Glutamatergic neuron (in vitro differentiated cells): ENCODE measurements around the gene XKR7. TPM values are rescaled to one million over a fixed set of nuclear protein-coding genes. Genes with fewer than 3 reads are reported as not detected.

Experiments used
- DNase-seq: peaks from one replicate; pipeline ENCODE4 v3.0.0; 2022
- H3K27ac Mint-ChIP-seq: one replicate; pipeline ENCODE4 v1.8.0; 2020; ENCODE audit warnings: mild to moderate bottlenecking, mixed read lengths, inconsistent platforms; ENCODE audit not compliant: unreplicated experiment
- H3K27me3 Mint-ChIP-seq: one replicate; pipeline ENCODE4 v1.8.0; 2020; ENCODE audit warnings: mild to moderate bottlenecking, moderate library complexity, mixed read lengths, inconsistent platforms; ENCODE audit not compliant: unreplicated experiment
- H3K36me3 Mint-ChIP-seq: one replicate; pipeline ENCODE4 v1.8.0; 2020; ENCODE audit warnings: mild to moderate bottlenecking, mixed read lengths, inconsistent platforms; ENCODE audit not compliant: unreplicated experiment
- H3K4me1 Mint-ChIP-seq: one replicate; pipeline ENCODE4 v1.8.0; 2020; ENCODE audit warnings: mild to moderate bottlenecking, low read depth, mixed read lengths, inconsistent platforms; ENCODE audit not compliant: unreplicated experiment
- H3K4me3 Mint-ChIP-seq: one replicate; pipeline ENCODE4 v1.8.0; 2020; ENCODE audit warnings: mild to moderate bottlenecking, mixed read lengths, inconsistent platforms; ENCODE audit not compliant: unreplicated experiment
- H3K9me3 Mint-ChIP-seq: one replicate; pipeline ENCODE4 v1.8.0; 2020; ENCODE audit warnings: mild to moderate bottlenecking, moderate library complexity, mixed read lengths, inconsistent platforms; ENCODE audit not compliant: unreplicated experiment
- total RNA-seq: library from RNA; stranded (reverse); fragmentation: NEBNext Ultra II Directional; extraction: Animal tissue kit (Norgen Biotek cat#: 25700); gene quantifications from one replicate; pipeline ENCODE4 v1.2.1, GENCODE V29; 2021; ENCODE audit not compliant: unreplicated experiment
- TF ChIP-seq, protein P1 (sequence below): fragments of 200-600 bp; sonication (generic); IDR thresholded peaks from one replicate; pipeline ENCODE4 v1.5.0; 2021; ENCODE audit not compliant: partially characterized antibody, unreplicated experiment

Gene XKR7
- total RNA-seq, 1 donor from 2014 or later: 284 TPM

DNA sequence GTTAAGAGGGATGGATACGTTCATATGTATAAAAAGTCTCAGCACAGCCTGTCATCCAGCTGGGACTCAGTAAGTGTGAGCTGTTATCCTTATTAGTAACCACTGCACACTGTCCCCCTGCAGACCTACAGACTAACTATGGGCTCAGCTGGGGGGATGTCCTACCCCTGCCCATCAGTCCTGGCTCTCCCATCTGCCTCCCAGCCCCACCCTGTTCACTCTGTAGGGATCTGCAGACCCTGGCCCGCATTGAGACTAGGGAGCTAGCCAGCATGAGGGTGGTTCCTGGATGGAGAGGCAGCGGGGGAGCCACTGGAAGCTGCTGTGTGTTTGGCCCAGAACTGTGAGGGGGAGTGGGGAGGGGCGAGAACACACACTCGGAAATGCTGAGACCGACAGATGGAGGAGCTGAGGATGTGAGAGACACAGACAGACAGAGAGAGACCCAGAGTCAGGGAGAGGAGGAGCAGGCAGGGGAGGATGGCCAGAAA, 17.1 kb downstream of the XKR7 start:
- H3K4me1 Mint-ChIP-seq: peaks cover 35% of the 10 kb centered on the region
- H3K27me3 Mint-ChIP-seq: peaks cover 19% of the 10 kb centered on the region
- H3K36me3 Mint-ChIP-seq: peaks cover 14% of the 10 kb centered on the region
- no peak overlapping the region for H3K27ac Mint-ChIP-seq
- peaks cover 16% of the 10 kb centered on the region for H3K9me3 Mint-ChIP-seq
- DNase-seq: peak; percentile 86
- TF ChIP-seq, protein P1, sequence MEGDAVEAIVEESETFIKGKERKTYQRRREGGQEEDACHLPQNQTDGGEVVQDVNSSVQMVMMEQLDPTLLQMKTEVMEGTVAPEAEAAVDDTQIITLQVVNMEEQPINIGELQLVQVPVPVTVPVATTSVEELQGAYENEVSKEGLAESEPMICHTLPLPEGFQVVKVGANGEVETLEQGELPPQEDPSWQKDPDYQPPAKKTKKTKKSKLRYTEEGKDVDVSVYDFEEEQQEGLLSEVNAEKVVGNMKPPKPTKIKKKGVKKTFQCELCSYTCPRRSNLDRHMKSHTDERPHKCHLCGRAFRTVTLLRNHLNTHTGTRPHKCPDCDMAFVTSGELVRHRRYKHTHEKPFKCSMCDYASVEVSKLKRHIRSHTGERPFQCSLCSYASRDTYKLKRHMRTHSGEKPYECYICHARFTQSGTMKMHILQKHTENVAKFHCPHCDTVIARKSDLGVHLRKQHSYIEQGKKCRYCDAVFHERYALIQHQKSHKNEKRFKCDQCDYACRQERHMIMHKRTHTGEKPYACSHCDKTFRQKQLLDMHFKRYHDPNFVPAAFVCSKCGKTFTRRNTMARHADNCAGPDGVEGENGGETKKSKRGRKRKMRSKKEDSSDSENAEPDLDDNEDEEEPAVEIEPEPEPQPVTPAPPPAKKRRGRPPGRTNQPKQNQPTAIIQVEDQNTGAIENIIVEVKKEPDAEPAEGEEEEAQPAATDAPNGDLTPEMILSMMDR: no peak
- no peak overlapping the region for H3K4me3 Mint-ChIP-seq

DNA sequence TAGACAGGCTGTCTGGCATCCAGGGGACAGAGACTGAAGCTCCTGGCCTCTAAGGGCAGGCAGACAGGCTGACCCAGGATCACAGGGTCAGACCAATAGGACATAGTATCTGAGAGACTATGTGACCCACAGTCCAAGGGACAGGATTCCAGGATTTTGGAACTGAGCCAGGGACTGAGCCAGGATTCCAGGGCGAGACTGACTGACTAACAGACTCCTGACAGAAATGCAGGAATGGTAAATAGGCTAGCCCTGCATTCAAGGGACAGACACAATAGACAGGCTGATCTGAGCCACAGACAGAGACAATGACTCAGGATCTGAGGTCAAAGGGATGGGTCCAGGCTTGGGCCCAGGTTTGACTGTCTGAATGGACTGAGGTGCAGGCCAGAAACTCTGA, 19.8 kb downstream of the XKR7 start:
- Mint-ChIP-seq H3K4me1 (peaks cover 43% of the 10 kb centered on the region), H3K4me3 (no peak overlapping the region), H3K27ac (no peak overlapping the region), H3K36me3 (peaks cover 11% of the 10 kb centered on the region), H3K27me3 (peaks cover 19% of the 10 kb centered on the region), H3K9me3 (peaks cover 19% of the 10 kb centered on the region)
- TF ChIP-seq, protein P1: no peak
- no peak for DNase-seq

DNA sequence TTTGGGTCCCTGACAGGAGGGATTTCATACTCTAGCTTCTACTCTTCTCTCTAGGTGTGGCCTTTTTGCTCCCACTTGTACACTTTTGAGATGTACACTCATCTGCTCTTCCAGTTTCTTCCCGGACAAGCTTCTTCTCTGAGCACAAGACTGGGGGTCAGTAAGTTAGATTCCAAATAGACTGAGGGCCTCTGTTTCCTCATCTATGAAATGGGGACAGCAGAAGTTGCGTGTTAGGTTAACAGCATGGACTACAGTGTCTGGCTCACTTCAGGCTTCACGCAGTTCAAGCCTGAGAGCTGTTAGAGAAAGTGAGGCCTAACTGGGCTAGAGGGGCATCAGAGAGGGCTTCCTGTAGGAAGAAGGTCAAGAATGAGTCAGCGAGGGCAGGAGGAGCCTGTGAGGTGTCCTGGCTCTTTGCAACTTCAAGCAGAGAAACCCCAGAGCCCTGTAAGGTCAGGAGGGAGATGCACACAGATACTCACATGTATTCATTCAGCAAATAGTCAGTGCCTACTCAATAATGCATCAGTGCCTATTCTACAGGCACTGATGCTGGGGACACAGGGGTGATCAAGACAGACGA, 20.6 kb downstream of the XKR7 start:
- Mint-ChIP-seq H3K4me1 (peaks cover 37% of the 10 kb centered on the region), H3K9me3 (peaks cover 15% of the 10 kb centered on the region), H3K27me3 (peaks cover 16% of the 10 kb centered on the region), H3K4me3 (peak overlapping the region; percentile 3), H3K27ac (peak overlapping the region; percentile 1), H3K36me3 (peaks cover 4% of the 10 kb centered on the region)
- no peak for DNase-seq
- TF ChIP-seq, protein P1: no peak

DNA sequence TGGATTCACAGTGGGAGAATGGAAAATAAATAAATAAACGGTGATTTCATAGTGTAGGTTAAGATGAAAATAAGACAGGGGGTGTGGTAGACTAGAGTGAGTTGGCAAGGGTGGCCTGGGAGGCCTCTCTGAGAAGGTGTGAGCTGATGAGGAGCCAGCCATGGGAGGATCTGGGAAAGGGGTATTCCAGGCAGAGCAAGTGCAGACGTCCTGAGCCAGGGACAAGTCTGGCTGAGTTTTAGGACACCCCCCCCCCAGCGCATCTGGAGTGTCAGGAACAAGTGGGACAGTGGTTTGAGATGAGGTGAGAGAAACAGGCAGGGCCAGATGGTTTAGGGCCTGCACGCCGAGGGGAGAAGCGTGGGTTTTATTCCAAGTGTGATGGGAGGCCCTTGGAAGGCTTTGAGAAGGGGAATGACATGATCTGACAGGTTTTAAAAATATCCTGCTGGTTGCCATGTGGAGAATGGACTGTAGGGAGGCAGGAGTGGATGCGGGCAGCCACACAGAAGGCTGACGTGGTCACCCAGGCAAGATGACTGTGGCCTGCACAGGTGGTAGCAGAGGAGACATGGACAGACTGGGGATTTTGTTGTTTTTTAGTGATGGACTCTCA, 21.2 kb downstream of the XKR7 start:
- peak overlapping the region; percentile 1 for H3K27ac Mint-ChIP-seq
- H3K36me3 Mint-ChIP-seq: peaks cover 4% of the 10 kb centered on the region
- H3K27me3 Mint-ChIP-seq: peaks cover 19% of the 10 kb centered on the region
- peaks cover 39% of the 10 kb centered on the region for H3K4me1 Mint-ChIP-seq
- TF ChIP-seq, protein P1: no peak
- DNase-seq: no peak
- H3K4me3 Mint-ChIP-seq: peak overlapping the region; percentile 3
- H3K9me3 Mint-ChIP-seq: peaks cover 17% of the 10 kb centered on the region
